GM19035 (cell line): ENCODE results near the gene HK1.

Source experiments
- ATAC-seq: cut with Tn5 transposase; IDR thresholded peaks from one replicate; pipeline ENCODE4 v1.9.1; 2021; ENCODE audit not compliant: unreplicated experiment

The HK1 gene

GRCh38 chr10:69416695-69417094 is 138.4 kb downstream of the HK1 start, which contains the start of gene TACR2:
TACR2 (minus strand) TSS chr10:69416918; CDS start chr10:69416323, 595 bp downstream.
- ATAC-seq, result no peak

- no peak for ATAC-seq
These were observed 139.2 kb downstream of the HK1 start for GRCh38 chr10:69417542-69417941.

GRCh38 chr10:69418052-69418752 is 139.9 kb downstream of the HK1 start:
- ATAC-seq, result no peak

- ATAC-seq, result no peak
These were observed 140.9 kb downstream of the HK1 start for GRCh38 chr10:69419096-69419743.

GRCh38 chr10:69419744-69420126 is 141.4 kb downstream of the HK1 start:
- no peak for ATAC-seq

- no peak for ATAC-seq
These were observed 143.5 kb downstream of the HK1 start for GRCh38 chr10:69421611-69422308.

- no peak for ATAC-seq
These were observed 144.4 kb downstream of the HK1 start for GRCh38 chr10:69422676-69423075.

- no peak for ATAC-seq
These were observed 146.7 kb downstream of the HK1 start for GRCh38 chr10:69425041-69425440.

GRCh38 chr10:69425511-69426298 is 147.4 kb downstream of the HK1 start:
- ATAC-seq, result no peak

- ATAC-seq, result no peak
These were observed 148.1 kb downstream of the HK1 start for GRCh38 chr10:69426376-69426727.

- no peak for ATAC-seq
These were observed 149.9 kb downstream of the HK1 start for GRCh38 chr10:69428165-69428564.

GRCh38 chr10:69434169-69434568 is 155.9 kb downstream of the HK1 start:
- ATAC-seq, result no peak

- ATAC-seq, result no peak
These were observed 156.6 kb downstream of the HK1 start for GRCh38 chr10:69434926-69435325.

GRCh38 chr10:69435966-69436520 is 157.7 kb downstream of the HK1 start:
- ATAC-seq, result no peak

- no peak for ATAC-seq
These were observed 159.3 kb downstream of the HK1 start for GRCh38 chr10:69437321-69438259.

GRCh38 chr10:69438536-69439349 is 160.4 kb downstream of the HK1 start:
- no peak for ATAC-seq

- no peak for ATAC-seq
These were observed 161.0 kb downstream of the HK1 start for GRCh38 chr10:69439350-69439739.

- ATAC-seq, result no peak
These were observed 161.7 kb downstream of the HK1 start for GRCh38 chr10:69439813-69440506.

- ATAC-seq, result no peak
These were observed 165.1 kb downstream of the HK1 start for GRCh38 chr10:69443354-69443753.
